ENCODE results near the gene AARS1. TPM values are rescaled to one million over a fixed set of nuclear protein-coding genes. Genes with fewer than 3 reads are reported as not detected.

The AARS1 gene
- total and polyA plus RNA-seq, 4 donors, result 53.7 to 121 (median 64.0) TPM

DNA sequence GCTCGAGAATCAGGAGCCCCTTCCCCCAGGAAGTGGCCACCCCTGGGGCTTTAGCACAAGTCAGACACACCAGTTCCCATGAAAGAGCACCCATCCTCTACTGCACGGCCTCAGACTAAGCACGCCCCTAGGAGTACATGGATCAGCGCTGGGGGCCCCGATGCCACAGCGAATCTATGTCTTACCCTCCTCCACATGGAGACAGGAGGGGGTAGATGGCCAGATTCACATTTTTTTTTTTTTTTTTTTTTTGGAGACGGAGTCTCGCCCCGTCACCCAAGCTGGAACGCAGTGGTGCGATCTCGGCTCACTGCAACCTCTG is 34.4 kb downstream of the AARS1 start:
- no peak overlapping the region for H3K27ac ChIP-seq (ENCODE audit: low read depth in 1 of 2, low read length in 2 of 2)
- WGBS, result 98% methylated on average over 12 of the region's 12 CpGs

DNA sequence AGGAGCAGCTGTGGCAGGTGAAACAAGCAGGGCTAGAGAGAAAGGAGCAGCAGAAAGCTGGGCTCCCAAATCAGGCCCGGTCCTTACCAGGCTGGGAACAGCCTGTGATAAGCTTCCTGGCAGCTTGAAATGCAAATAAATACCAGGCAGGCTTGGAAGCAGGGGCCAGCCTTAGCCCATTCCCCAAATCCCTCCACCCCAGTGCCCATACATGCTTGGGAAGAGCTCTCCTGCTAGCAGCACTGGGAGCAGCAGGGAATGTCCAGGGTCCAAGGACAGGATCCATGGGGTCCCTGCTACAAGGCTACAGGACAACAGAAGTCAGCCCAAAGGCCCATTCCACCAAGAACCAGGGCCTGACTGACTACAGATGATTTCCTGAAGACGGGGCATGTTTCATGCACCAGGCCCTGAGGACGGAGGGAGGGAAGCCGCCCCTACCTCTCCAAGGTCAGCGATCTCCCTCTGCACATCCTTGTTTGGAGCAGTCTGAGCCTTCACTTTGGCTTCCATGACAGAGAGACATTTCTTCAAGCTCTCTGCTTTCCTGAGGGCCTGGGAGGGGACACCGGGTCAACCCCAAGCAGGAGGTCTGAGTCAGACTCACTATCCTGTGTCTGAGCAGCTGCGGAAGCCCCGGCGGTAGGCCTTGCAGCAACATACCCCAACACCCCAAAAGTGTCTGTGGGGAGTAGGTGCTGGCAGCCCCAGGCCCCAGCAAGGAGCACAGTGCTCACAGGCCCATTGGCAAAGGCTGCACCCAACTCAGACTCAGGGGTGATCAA is 34.9 kb downstream of the AARS1 start:
- Histone ChIP-seq H3K4me3 (ENCODE audit: low read depth in 1 of 3, low read length in 3 of 3) (no peak overlapping the region), H3K36me3 (ENCODE audit: control insufficient read depth in 4 of 4, insufficient read depth in 3 of 4, low read depth in 1 of 4, low read length in 3 of 4) (peaks cover 29 to 67% (median 50%) of the 10 kb centered on the region in 4 donors), H3K27me3 (ENCODE audit: control insufficient read depth in 4 of 4, insufficient read depth in 4 of 4, low read length in 3 of 4) (no peaks in the 10 kb centered on the region), H3K27ac (ENCODE audit: low read depth in 1 of 2, low read length in 2 of 2) (no peak overlapping the region), H3K9me3 (ENCODE audit: control insufficient read depth in 4 of 4, low read length in 3 of 4) (no peaks in the 10 kb centered on the region), H3K4me1 (ENCODE audit: control insufficient read depth in 4 of 4, insufficient read depth in 4 of 4, low read length in 3 of 4) (peaks cover 6 to 14% (median 12%) of the 10 kb centered on the region in 4 donors), H3K9ac (ENCODE audit: low read depth in 1 of 2, low read length in 2 of 2) (no peak overlapping the region)
- TF ChIP-seq, protein P1, sequence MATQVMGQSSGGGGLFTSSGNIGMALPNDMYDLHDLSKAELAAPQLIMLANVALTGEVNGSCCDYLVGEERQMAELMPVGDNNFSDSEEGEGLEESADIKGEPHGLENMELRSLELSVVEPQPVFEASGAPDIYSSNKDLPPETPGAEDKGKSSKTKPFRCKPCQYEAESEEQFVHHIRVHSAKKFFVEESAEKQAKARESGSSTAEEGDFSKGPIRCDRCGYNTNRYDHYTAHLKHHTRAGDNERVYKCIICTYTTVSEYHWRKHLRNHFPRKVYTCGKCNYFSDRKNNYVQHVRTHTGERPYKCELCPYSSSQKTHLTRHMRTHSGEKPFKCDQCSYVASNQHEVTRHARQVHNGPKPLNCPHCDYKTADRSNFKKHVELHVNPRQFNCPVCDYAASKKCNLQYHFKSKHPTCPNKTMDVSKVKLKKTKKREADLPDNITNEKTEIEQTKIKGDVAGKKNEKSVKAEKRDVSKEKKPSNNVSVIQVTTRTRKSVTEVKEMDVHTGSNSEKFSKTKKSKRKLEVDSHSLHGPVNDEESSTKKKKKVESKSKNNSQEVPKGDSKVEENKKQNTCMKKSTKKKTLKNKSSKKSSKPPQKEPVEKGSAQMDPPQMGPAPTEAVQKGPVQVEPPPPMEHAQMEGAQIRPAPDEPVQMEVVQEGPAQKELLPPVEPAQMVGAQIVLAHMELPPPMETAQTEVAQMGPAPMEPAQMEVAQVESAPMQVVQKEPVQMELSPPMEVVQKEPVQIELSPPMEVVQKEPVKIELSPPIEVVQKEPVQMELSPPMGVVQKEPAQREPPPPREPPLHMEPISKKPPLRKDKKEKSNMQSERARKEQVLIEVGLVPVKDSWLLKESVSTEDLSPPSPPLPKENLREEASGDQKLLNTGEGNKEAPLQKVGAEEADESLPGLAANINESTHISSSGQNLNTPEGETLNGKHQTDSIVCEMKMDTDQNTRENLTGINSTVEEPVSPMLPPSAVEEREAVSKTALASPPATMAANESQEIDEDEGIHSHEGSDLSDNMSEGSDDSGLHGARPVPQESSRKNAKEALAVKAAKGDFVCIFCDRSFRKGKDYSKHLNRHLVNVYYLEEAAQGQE (IDR thresholded peaks at IDR 0.05), result no peak
- TF ChIP-seq, protein P2, sequence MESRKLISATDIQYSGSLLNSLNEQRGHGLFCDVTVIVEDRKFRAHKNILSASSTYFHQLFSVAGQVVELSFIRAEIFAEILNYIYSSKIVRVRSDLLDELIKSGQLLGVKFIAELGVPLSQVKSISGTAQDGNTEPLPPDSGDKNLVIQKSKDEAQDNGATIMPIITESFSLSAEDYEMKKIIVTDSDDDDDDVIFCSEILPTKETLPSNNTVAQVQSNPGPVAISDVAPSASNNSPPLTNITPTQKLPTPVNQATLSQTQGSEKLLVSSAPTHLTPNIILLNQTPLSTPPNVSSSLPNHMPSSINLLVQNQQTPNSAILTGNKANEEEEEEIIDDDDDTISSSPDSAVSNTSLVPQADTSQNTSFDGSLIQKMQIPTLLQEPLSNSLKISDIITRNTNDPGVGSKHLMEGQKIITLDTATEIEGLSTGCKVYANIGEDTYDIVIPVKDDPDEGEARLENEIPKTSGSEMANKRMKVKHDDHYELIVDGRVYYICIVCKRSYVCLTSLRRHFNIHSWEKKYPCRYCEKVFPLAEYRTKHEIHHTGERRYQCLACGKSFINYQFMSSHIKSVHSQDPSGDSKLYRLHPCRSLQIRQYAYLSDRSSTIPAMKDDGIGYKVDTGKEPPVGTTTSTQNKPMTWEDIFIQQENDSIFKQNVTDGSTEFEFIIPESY (IDR thresholded peaks at IDR 0.05), result no peak
- TF ChIP-seq EGR1 (IDR thresholded peaks at IDR 0.05; ENCODE audit: low read depth in 2 of 2), result no peak
- TF ChIP-seq, protein P3, sequence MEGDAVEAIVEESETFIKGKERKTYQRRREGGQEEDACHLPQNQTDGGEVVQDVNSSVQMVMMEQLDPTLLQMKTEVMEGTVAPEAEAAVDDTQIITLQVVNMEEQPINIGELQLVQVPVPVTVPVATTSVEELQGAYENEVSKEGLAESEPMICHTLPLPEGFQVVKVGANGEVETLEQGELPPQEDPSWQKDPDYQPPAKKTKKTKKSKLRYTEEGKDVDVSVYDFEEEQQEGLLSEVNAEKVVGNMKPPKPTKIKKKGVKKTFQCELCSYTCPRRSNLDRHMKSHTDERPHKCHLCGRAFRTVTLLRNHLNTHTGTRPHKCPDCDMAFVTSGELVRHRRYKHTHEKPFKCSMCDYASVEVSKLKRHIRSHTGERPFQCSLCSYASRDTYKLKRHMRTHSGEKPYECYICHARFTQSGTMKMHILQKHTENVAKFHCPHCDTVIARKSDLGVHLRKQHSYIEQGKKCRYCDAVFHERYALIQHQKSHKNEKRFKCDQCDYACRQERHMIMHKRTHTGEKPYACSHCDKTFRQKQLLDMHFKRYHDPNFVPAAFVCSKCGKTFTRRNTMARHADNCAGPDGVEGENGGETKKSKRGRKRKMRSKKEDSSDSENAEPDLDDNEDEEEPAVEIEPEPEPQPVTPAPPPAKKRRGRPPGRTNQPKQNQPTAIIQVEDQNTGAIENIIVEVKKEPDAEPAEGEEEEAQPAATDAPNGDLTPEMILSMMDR (IDR thresholded peaks at IDR 0.05; ENCODE audit: low read depth, low read length, missing input control), result no peak
- TF ChIP-seq RXRA (IDR thresholded peaks at IDR 0.05), result no peak
- TF ChIP-seq GABPA (IDR thresholded peaks at IDR 0.05 in 1 of 2, conservative IDR thresholded peaks at IDR 0.05 in 1 of 2), result no peak
- no peak for TF ChIP-seq TAF1 (conservative IDR thresholded peaks at IDR 0.05)
- TF ChIP-seq, protein P4, sequence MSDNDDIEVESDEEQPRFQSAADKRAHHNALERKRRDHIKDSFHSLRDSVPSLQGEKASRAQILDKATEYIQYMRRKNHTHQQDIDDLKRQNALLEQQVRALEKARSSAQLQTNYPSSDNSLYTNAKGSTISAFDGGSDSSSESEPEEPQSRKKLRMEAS (IDR thresholded peaks at IDR 0.05), result no peak
- TF ChIP-seq FOXA1 (IDR thresholded peaks at IDR 0.05), result no peak
- no peak for TF ChIP-seq NR2F2 (IDR thresholded peaks at IDR 0.05)
- no peak for TF ChIP-seq FOXA2 (IDR thresholded peaks at IDR 0.05)
- no peak for TF ChIP-seq HNF4G (IDR thresholded peaks at IDR 0.05)
- TF ChIP-seq RAD21 (IDR thresholded peaks at IDR 0.05), result no peak
- no peak for DNase-seq (ENCODE audit: low spot score)
- 95% methylated on average over 9 of the region's 9 CpGs for WGBS

More for the DNA sequence above, 34.4 kb downstream of the AARS1 start:
- H3K9ac ChIP-seq (ENCODE audit: low read depth in 1 of 2, low read length in 2 of 2), result no peak overlapping the region
- no peaks in the 10 kb centered on the region for H3K9me3 ChIP-seq (ENCODE audit: control insufficient read depth in 4 of 4, low read length in 3 of 4)
- H3K4me1 ChIP-seq (ENCODE audit: control insufficient read depth in 4 of 4, insufficient read depth in 4 of 4, low read length in 3 of 4), result peaks cover 3 to 10% (median 8%) of the 10 kb centered on the region in 4 donors
- no peak overlapping the region for H3K4me3 ChIP-seq (ENCODE audit: low read depth in 1 of 3, low read length in 3 of 3)
- TF ChIP-seq, protein P4 (IDR thresholded peaks at IDR 0.05), result no peak
- TF ChIP-seq SP1 (IDR thresholded peaks at IDR 0.05) (no peak), RXRA (IDR thresholded peaks at IDR 0.05) (no peak), JUND (IDR thresholded peaks at IDR 0.05) (no peak), HNF4G (IDR thresholded peaks at IDR 0.05) (no peak), TAF1 (conservative IDR thresholded peaks at IDR 0.05) (no peak), NR2F2 (IDR thresholded peaks at IDR 0.05) (no peak), FOXA1 (IDR thresholded peaks at IDR 0.05) (no peak), FOXA2 (IDR thresholded peaks at IDR 0.05) (no peak), GABPA (IDR thresholded peaks at IDR 0.05 in 1 of 2, conservative IDR thresholded peaks at IDR 0.05 in 1 of 2) (no peak)
- TF ChIP-seq, protein P2 (IDR thresholded peaks at IDR 0.05), result no peak
- TF ChIP-seq, protein P5, sequence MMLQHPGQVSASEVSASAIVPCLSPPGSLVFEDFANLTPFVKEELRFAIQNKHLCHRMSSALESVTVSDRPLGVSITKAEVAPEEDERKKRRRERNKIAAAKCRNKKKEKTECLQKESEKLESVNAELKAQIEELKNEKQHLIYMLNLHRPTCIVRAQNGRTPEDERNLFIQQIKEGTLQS (IDR thresholded peaks at IDR 0.05), result no peak
- no peak for DNase-seq (ENCODE audit: low spot score)
- peaks cover 32 to 70% (median 52%) of the 10 kb centered on the region in 4 donors for H3K36me3 ChIP-seq (ENCODE audit: control insufficient read depth in 4 of 4, insufficient read depth in 3 of 4, low read depth in 1 of 4, low read length in 3 of 4)
- no peaks in the 10 kb centered on the region for H3K27me3 ChIP-seq (ENCODE audit: control insufficient read depth in 4 of 4, insufficient read depth in 4 of 4, low read length in 3 of 4)
